NCI-H748 treated with DMSO at 0.1 percent for 48 hours (cell line): Measurements from ENCODE around the gene LRRC8E.
"Not testable (repeated sequence)": the region's sequence is repeated elsewhere in the genome, so short reads cannot be mapped to it uniquely, and the experiment has no call there.

Experiments used
- DNase-seq: peaks from one replicate; lab custom pipeline; 2025; lab: John Stamatoyannopoulos, UW

Gene LRRC8E

DNA sequence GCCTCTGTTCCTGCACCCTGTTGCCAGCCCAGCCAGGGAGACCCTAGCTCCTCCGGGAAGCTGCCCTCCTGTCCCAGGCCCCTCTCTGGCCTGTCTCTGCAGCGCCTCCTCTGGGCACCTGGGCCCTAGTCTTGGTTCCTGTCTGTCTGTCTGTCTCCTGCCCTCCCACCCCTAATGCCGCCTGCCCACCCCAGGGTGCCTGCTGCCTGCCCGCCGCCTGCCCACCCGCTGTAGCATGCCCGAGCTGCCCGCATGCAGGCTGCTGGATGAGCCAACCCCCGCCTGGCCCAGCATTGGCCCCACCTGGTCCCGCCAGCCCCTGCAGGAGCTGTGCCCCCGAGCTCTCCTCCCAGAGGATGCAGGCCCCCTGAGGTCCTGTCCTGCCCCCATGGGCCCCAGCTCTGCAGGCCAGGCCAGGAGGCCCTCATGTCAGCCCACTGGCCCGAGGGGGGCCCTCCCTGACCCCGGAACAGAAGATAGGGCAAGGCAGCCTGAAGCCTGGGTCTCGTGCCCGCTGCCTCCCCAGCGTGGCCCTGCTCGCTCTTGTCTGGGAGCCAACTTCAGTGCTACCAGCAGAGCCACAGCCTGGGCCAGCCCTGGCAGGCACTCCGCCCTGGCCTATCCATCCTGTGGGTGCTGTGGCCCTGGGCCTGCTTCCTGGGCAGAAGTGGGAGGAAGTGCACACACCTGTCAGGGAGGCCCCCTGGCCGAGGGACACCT is 20.6 kb downstream of the LRRC8E start:
- DNase-seq = no peak

- no peak for DNase-seq
Observed at GRCh38 chr19:7909471-7910067, 21.3 kb downstream of the LRRC8E start.

DNA sequence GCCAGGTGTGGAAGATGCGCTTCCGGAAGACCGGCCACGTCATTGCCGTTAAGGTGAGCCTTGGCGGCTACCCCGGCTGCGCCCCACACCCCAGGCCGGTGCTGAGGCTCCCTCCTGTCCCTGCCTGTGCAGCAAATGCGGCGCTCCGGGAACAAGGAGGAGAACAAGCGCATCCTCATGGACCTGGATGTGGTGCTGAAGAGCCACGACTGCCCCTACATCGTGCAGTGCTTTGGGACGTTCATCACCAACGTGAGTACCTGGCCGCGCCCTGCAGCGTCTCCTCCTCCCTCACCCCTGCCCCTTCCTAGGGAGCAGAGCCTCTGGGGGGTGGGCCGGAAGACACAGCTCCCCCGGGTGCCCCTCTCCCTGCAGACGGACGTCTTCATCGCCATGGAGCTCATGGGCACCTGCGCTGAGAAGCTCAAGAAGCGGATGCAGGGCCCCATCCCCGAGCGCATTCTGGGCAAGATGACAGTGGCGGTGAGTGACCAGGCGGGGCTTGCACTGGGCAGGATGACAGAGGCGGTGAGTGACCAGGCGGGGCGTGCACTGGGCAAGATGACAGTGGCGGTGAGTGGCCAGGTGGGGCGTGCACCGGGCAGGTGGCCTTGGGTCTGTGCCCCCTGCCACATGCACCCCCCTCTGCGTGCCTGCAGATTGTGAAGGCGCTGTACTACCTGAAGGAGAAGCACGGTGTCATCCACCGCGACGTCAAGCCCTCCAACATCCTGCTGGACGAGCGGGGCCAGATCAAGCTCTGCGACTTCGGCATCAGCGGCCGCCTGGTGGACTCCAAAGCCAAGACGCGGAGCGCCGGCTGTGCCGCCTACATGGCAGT is 22.2 kb downstream of the LRRC8E start:
- DNase-seq = no peak

DNA sequence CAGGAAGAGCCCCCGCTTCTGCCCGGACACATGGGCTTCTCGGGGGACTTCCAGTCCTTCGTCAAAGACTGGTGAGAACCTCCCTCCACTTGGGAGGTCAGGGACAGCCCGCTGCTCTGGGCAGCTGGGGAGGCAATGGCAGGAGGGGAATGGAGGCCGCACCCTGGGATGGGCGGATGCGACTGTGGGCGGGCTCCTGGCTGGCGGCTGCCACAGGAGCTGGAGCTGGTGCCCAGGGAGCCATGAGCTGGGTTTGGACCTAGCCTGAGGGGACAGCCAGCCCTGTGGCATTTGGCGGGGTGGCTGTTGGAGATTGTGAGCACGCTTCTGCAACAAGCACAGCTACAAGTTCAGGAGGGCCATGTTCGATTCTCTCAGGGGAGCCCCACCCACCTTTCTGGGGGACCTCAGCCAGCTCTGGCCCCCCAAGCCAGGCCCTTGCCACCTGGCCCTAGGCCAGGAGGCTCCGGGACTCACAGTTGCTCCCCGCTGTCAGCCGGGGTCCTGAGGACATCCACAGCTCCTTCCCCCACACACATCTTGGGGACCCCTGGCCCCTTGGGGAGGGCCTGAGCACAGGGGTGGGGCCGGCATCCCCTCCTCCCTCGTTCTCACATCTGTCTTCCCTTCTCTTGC is 23.3 kb downstream of the LRRC8E start:
- no peak for DNase-seq

- DNase-seq = no peak
Observed at GRCh38 chr19:7912144-7912696, 23.9 kb downstream of the LRRC8E start.

- DNase-seq = no peak
Observed at GRCh38 chr19:7912697-7913564, 24.6 kb downstream of the LRRC8E start.

DNA sequence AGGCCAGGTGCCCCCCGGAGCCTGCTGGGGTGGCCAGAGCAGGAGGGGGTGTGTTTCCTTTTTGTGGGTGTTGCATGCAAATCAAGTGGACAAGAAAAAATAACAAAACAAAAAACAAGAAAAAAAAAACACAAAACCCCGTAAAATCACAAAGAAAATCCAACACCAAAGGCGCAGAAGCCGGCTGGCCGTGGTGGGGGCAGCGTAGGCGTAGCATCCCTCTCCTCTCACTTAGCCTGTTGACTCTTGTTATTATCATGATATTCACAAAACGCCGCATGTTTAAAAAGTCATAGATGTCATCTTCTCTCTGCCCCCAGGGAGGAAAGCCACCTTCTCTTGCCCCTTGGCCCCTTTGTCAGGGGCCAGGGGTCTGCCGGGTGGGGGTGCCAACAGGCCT is 25.3 kb downstream of the LRRC8E start:
- DNase-seq = no peak

DNA sequence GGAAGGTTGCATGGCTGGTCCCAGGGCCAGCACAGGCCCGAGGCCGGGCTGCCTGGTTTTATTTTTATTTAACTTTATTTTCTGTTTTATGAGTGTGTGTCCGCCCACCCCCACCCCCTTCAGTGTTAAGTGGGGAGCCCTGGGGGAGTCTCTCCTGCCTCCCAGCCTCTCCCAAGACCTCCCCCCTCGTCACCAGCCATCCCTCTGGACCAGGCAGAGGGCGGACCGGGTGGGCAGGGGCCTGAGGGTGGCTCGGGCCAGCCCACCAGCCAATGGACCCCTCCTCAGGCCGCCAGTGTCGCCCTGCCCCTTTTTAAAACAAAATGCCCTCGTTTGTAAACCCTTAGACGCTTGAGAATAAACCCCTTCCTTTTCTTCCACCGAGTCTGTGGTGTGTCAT is 25.8 kb downstream of the LRRC8E start:
- DNase-seq = no peak

GRCh38 chr19:7914598-7915045 is 26.3 kb downstream of the LRRC8E start, which contains the start of gene TGFBR3L:
Gene TGFBR3L (plus strand): TSS chr19:7914830.
- no peak for DNase-seq

DNA sequence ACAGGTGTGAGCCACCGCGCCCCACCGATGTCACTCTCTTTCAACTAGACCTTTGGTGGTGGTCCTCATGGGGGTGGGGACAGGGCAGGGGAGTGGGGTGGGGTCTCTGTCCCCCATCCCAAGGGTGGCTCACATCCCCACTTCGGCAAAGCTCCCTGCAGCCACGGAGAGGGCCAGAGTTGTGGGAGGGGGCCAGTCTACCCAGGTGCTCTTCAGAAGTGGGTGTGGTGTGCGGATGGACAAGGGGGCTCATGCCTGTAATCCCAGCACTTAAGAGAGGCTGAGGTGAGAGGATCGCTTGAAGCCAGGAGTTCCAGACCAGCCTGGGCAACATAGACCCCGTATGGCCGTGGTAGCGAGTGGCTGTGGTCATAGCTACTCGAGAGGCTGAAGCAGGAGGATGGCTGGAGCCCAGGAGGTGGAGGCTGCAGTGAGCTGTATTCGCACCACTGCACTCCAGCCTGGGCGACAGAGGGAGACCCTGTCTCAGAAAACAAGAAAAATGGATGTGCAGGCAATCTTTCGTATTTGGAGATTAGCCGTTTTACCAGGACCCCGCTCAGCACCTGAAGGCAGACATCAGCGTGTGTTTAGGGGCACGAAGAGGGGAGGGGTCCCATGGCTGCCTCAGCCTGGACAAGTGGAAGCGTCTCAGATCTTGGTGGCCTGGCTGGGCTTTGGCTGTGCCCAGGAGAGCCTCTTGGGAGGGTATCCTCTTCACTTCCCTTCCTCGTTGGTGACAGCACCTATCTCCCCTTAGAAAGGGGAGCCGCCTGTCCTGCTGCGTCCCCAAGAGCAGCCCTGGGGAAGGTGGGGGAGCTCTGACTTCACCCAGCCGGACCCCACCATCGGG is 27.2 kb downstream of the LRRC8E start:
- no peak for DNase-seq

- no peak for DNase-seq
Observed at GRCh38 chr19:7916103-7916954, 28.0 kb downstream of the LRRC8E start.

DNA sequence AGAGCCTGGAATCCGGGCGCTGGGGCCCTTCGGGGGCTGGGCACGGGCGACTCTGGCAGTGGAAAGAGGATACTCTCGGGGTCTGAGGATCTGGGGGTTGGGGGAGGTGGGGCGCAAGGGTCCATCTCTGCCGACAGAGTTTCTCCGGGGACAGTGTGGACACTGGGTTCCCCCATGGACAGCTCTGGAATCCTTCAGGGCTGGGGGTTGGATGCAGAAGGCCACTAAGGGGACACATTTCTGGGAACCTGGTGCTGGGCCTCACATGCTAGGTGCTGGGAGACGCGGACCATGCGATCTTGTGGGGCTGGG is 28.6 kb downstream of the LRRC8E start:
- DNase-seq = no peak

DNA sequence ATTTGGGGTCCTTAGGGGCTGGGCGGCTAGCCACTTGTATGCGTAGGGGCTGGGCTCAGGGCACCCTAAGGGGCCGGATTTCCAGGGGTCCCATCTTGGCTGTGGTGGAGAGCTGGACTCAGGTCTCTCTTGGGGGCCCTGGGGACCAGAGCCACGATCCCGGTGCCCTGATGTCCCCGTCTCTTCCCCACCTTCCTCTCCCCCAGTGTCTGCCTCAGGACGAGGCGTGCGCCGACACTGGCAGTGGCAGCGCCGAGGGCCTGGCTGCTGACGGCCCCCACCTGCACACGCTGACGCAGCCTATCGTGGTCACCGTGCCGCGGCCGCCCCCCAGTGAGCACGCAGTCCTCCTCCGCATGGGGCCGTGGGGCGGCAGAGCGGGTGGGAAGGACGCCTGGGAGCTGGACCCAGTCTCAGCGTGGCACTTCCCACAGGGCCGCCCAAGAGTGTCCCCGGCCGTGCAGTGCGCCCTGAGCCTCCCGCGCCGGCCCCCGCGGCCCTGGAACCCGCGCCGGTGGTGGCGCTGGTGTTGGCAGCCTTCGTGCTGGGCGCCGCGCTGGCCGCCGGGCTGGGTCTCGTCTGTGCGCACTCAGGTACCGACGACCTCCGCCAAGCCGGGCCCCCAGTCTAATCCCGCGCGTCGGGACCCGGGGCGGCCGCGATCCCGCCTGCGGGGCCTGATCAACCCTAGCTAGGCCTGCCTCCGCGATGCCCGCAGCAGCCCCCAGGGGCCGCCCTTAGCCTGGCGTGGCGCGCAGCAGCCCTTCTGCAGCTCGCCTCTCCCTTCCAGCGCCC is 29.2 kb downstream of the LRRC8E start:
- no peak for DNase-seq

DNA sequence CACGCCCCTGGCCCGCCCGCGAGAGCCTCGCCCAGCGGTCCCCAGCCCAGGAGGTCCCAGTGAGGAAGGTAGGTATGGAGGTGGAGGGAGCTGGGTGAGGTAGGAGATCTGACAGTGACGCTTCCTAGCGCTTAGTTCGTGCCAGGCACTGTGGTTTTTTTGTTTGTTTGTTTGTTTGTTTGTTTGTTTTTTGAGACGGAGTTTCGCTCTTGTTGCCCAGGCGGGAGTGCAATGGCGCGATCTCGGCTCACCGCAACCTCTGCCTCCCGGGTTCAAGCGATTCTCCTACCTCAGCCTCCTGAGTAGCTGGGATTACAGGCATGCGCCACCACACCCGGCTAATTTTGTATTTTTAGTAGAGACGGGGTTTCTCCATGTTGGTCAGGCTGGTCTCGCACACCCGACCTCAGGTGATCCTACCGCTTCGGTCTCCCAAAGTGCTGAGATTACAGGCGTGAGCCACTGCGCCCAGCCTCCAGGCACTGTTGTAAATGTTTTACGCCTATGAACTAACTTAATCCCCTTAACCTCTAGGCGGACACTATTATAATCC is 29.8 kb downstream of the LRRC8E start:
- not testable (repeated sequence) for DNase-seq

GRCh38 chr19:7918615-7919421 is 30.5 kb downstream of the LRRC8E start:
- no peak for DNase-seq

DNA sequence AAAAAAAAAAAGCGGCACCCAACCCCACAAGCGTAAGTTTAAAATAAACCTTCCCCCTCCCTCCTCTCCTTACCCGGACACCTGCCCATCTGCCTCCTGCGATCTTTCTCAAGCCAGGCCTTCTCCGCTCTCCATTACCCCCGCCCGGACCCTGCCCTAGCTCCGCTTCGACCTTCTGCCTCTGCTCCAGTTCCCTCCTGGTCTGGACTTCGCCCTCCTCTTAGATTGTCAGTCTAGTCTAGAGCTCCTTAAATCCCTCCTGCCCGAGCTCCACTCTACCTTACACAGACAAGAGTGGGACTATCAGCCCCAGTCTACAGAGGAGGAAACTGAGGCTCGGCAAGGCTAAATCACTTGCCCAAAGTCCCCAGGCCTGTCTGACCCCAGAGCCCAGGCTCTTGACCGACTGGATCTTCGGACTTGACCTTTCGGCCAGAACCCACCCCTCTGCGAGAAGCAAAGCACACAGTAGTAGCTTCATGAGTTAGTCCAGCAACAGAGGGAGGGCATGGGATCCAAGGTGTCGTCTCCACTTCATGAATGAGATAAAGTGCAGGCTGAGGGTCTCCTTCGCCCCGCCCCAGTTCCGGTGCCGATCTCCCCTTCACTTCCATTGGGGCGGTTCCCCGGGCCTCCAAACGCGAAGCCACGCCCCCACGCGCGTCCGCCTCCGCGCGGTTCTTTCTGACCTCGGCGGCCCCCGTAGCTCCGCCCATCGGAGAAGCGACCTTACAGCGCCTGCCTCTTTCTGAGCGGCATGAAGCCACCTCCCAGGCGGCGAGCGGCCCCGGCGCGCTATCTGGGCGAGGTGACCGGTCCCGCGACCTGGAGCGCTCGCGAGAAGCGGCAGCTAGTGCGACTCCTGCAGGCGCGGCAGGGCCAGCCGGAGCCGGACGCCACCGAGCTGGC is 31.6 kb downstream of the LRRC8E start, which contains the start of gene SNAPC2:
TSS of gene SNAPC2 (plus strand) at position 729 of the 909 bp plus-strand sequence. CDS start at position 758, 29 bp downstream.
- peak; percentile 77 for DNase-seq
